HG02759 (cell line): Measurements from ENCODE around the gene GUCY1A1.

Source experiments
- ATAC-seq: cut with Tn5 transposase; IDR thresholded peaks from one replicate; pipeline ENCODE4 v1.9.1; 2021; ENCODE audit warnings: mild to moderate bottlenecking, moderate library complexity; ENCODE audit not compliant: unreplicated experiment

The GUCY1A1 gene

GRCh38 chr4:155688860-155689259 lies 22.2 kb downstream of the GUCY1A1 start:
- no peak for ATAC-seq

GRCh38 chr4:155690044-155690837 lies 23.6 kb downstream of the GUCY1A1 start:
- no peak for ATAC-seq

- ATAC-seq: no peak
Measured at GRCh38 chr4:155692361-155692760, 25.7 kb downstream of the GUCY1A1 start.

GRCh38 chr4:155693015-155693663 lies 26.5 kb downstream of the GUCY1A1 start:
- no peak for ATAC-seq

- ATAC-seq: no peak
Measured at GRCh38 chr4:155694100-155694785, 27.6 kb downstream of the GUCY1A1 start.

- ATAC-seq: no peak
Measured at GRCh38 chr4:155696226-155696625, 29.6 kb downstream of the GUCY1A1 start.

- ATAC-seq: no peak
Measured at GRCh38 chr4:155696726-155697125, 30.1 kb downstream of the GUCY1A1 start.

- ATAC-seq: no peak
Measured at GRCh38 chr4:155701827-155702226, 35.2 kb downstream of the GUCY1A1 start.

- peak; percentile 97 for ATAC-seq
Measured at GRCh38 chr4:155703486-155704247, 37.0 kb downstream of the GUCY1A1 start.

GRCh38 chr4:155704841-155705404 lies 38.3 kb downstream of the GUCY1A1 start:
- no peak for ATAC-seq

GRCh38 chr4:155705664-155706063 lies 39.0 kb downstream of the GUCY1A1 start:
- no peak for ATAC-seq

- ATAC-seq: no peak
Measured at GRCh38 chr4:155706147-155706546, 39.5 kb downstream of the GUCY1A1 start.

GRCh38 chr4:155707251-155707650 lies 40.6 kb downstream of the GUCY1A1 start:
- no peak for ATAC-seq

GRCh38 chr4:155708782-155709181 lies 42.1 kb downstream of the GUCY1A1 start:
- ATAC-seq: no peak

- no peak for ATAC-seq
Measured at GRCh38 chr4:155709918-155710317, 43.3 kb downstream of the GUCY1A1 start.

GRCh38 chr4:155711556-155711955 lies 44.9 kb downstream of the GUCY1A1 start:
- ATAC-seq: no peak

GRCh38 chr4:155712846-155713245 lies 46.2 kb downstream of the GUCY1A1 start:
- no peak for ATAC-seq

- ATAC-seq: no peak
Measured at GRCh38 chr4:155713911-155714310, 47.3 kb downstream of the GUCY1A1 start.

- ATAC-seq: no peak
Measured at GRCh38 chr4:155722336-155722735, 55.7 kb downstream of the GUCY1A1 start.

- ATAC-seq: no peak
Measured at GRCh38 chr4:155722816-155723499, 56.3 kb downstream of the GUCY1A1 start.
